K562 (cell line): ENCODE results near the gene MAP1LC3A. TPM values are rescaled to one million over a fixed set of nuclear protein-coding genes. Genes with fewer than 3 reads are reported as not detected.

ENCODE experiments used
- ATAC-seq: fragments of 200-7000 bp; cut with Tn5 transposase; 3 replicates; pipeline ENCODE4 v1.9.1; 2020; ENCODE audit warnings: moderate library complexity
- BruUV-seq: library from RNA; stranded (reverse); fragments of 400-500 nt; replicated peaks from 2 replicates; lab custom pipeline; 2021; lab: Mats Ljungman, UMichigan
- CTCF ChIA-PET: fragments of 300-600 bp; formaldehyde crosslinking; extraction: SDS; loops from one replicate; lab custom pipeline; 2021; ENCODE audit warnings: low intra/inter-chr PET ratio; lab: Yijun Ruan, JAX
- POLR2A ChIA-PET: fragments of 300-600, 350-650 bp; sonication (Branson Sonifier 250); formaldehyde crosslinking; extraction: SDS; loops from one replicate; lab custom pipeline; 2021; ENCODE audit warnings: antibody characterized with exemption, inconsistent platforms; lab: Yijun Ruan, JAX
- DNase-seq, 4 experiments: peaks; one replicate each; pipeline versions ENCODE4 v3.0.0 to v3.0.0-alpha.2; 2011 to 2018; ENCODE audit warnings: low spot score in 3 of 4, mixed read lengths in 3 of 4; ENCODE audit errors: extremely low read depth in 1 of 4
- FAIRE-seq: peaks from 2 replicates; lab custom pipeline; 2011; peaks lifted over from hg19 to GRCh38; lab: Jason Lieb, UNC
- H2AFZ ChIP-seq: 2 replicates; pipeline ENCODE4 v1.6.0; 2011; ENCODE audit warnings: low read depth, low read length, control low read depth, inconsistent platforms
- H3K27ac ChIP-seq: fragments of 200-600 bp; 3 replicates; pipeline ENCODE4 v1.8.0; 2011; ENCODE audit warnings: low read depth, mild to moderate bottlenecking, control low read depth, inconsistent platforms, low read length, moderate library complexity, mixed read lengths; ENCODE audit errors: extremely low read depth
- H3K27me3 ChIP-seq, 2 experiments: fragments of 300-600 bp in 1 of 2; 2 replicates in 1 of 2; 3 replicates in 1 of 2; pipeline versions ENCODE4 v1.6.0 to v1.8.0; 2011; ENCODE audit warnings: inconsistent platforms in 2 of 2, low read length in 2 of 2, mild to moderate bottlenecking in 1 of 2, mixed read lengths in 1 of 2, moderate library complexity in 1 of 2; ENCODE audit not compliant: control insufficient read depth in 2 of 2, insufficient read depth in 2 of 2
- H3K36me3 ChIP-seq: fragments of 300-600 bp; 3 replicates; pipeline ENCODE4 v1.8.0; 2011; ENCODE audit warnings: mild to moderate bottlenecking, low read length, inconsistent platforms; ENCODE audit not compliant: control insufficient read depth, insufficient read depth
- H3K4me1 ChIP-seq, 2 experiments: fragments of 200-600 bp in 1 of 2; replicated peaks in 1 of 2; 2 replicates in 1 of 2; 3 replicates in 1 of 2; pipeline versions ENCODE4 v1.5.1 to v1.8.0; 2011; ENCODE audit warnings: inconsistent platforms in 2 of 2, low read length in 2 of 2, mild to moderate bottlenecking in 1 of 2, mixed read lengths in 1 of 2, moderate library complexity in 1 of 2; ENCODE audit not compliant: control insufficient read depth in 2 of 2, insufficient read depth in 2 of 2
- H3K4me2 ChIP-seq: 2 replicates; pipeline ENCODE4 v1.6.1; 2011; ENCODE audit warnings: low read length, control low read depth, inconsistent platforms, mixed read lengths; ENCODE audit not compliant: insufficient read depth
- H3K4me3 ChIP-seq: fragments of 200-600 bp; sonication (generic), shearing (Covaris generic); 2 replicates; pipeline ENCODE4 v1.5.1; 2016; ENCODE audit warnings: control low read depth, inconsistent platforms
- H3K79me2 ChIP-seq: fragments of 200-600 bp; 3 replicates; pipeline ENCODE4 v1.8.0; 2011; ENCODE audit warnings: low read length, inconsistent platforms; ENCODE audit not compliant: control insufficient read depth, insufficient read depth
- H3K9ac ChIP-seq, 2 experiments: 2 replicates each; pipeline versions ENCODE4 v1.6.0 to v1.6.1; 2011; ENCODE audit warnings: low read depth in 2 of 2, low read length in 2 of 2, control low read depth in 1 of 2, inconsistent platforms in 1 of 2, mild to moderate bottlenecking in 1 of 2, mixed read lengths in 1 of 2; ENCODE audit not compliant: insufficient read depth in 1 of 2
- H3K9me1 ChIP-seq: one replicate; pipeline ENCODE4 v1.6.0; 2011; ENCODE audit warnings: inconsistent platforms, mild to moderate bottlenecking, low read length, moderate library complexity; ENCODE audit not compliant: control insufficient read depth, insufficient read depth
- H3K9me3 ChIP-seq: replicated peaks from 2 replicates; pipeline ENCODE4 v1.5.1; 2011; ENCODE audit warnings: low read depth, low read length, inconsistent platforms; ENCODE audit not compliant: control insufficient read depth, insufficient read depth
- H4K20me1 ChIP-seq: replicated peaks from 2 replicates; pipeline ENCODE4 v1.6.1; 2011; ENCODE audit warnings: low read length, inconsistent platforms, mixed read lengths; ENCODE audit not compliant: control insufficient read depth, insufficient read depth
- BDP1 ChIP-seq: IDR thresholded peaks from 3 replicates; pipeline ENCODE4 v1.6.1; 2011; ENCODE audit not compliant: insufficient read length, insufficient read depth
- CAMTA2 ChIP-seq: fragments of 250-450 bp; sonication (Bioruptor Pico); conservative IDR thresholded peaks from 2 replicates; pipeline ENCODE4 v1.5.1; 2022
- ETS2 ChIP-seq: IDR thresholded peaks from 2 replicates; pipeline ENCODE4 v1.6.1; 2016; ENCODE audit warnings: borderline replicate concordance, missing genetic modification characterization, mild to moderate bottlenecking, moderate library complexity, missing compliant biosample characterization; ENCODE audit not compliant: poor library complexity, severe bottlenecking
- HDAC3 ChIP-seq: fragments of 450-650 bp; IDR thresholded peaks from 2 replicates; pipeline ENCODE4 v1.6.1; 2018; ENCODE audit warnings: borderline replicate concordance, mild to moderate bottlenecking, moderate library complexity; ENCODE audit not compliant: partially characterized antibody
- LEF1 ChIP-seq: fragments of 450-650 bp; IDR thresholded peaks from 2 replicates; pipeline ENCODE4 v1.6.1; 2016; ENCODE audit warnings: mild to moderate bottlenecking
- NFIC ChIP-seq: fragments of 450-650 bp; IDR thresholded peaks from 2 replicates; pipeline ENCODE4 v1.6.1; 2017; ENCODE audit warnings: mild to moderate bottlenecking, inconsistent platforms
- SMARCA4 ChIP-seq: fragments of 450-650 bp; IDR thresholded peaks from 2 replicates; pipeline ENCODE4 v1.6.1; 2016
- ZNF274 ChIP-seq: IDR thresholded peaks from 2 replicates; pipeline ENCODE4 v1.6.1; 2011; ENCODE audit warnings: low read depth, mild to moderate bottlenecking, low read length, moderate library complexity, borderline replicate concordance
- WGBS: fragments of 100-300 bp; shearing (Covaris generic); methylation state at CpG from one replicate; pipeline ENCODE4 v1.1.6; 2016; ENCODE audit warnings: low coverage, mixed read lengths; ENCODE audit not compliant: insufficient coverage; ENCODE audit errors: missing lambda C conversion rate; 5-methylcytosine and 5-hydroxymethylcytosine counted together
- in situ Hi-C: fragments of 300-500 bp; cut with MboI; formaldehyde crosslinking; loops from 4 replicates; pipeline ENCODE4 v1.15.0; 2018; ENCODE audit warnings: inconsistent platforms, mixed read lengths
- intact Hi-C: fragments of 100-400 bp; cut with micrococcal nuclease; formaldehyde crosslinking; loops from 2 replicates; pipeline ENCODE4 v1.14.2; 2022
- polyA plus RNA-seq, 8 experiments: library from polyadenylated mRNA; depleted of rRNA in 4 of 8; stranded (reverse) in 5 of 8; unstranded in 3 of 8; fragments of >200 nt; fragmentation: Nextera tagmentation in 2 of 8; fragmentation: Illumina TruSeq in 1 of 8; extraction: Ambion mirVana in 2 of 8; extraction: Trizol in 1 of 8; gene quantifications; 2 replicates each; pipeline versions ENCODE4 v1.2.1 to v1.2.3, GENCODE V29; 2011 to 2014; ENCODE audit warnings: inconsistent platforms in 1 of 8, missing spikeins in 1 of 8
- total RNA-seq, 7 experiments: library from RNA; depleted of rRNA in 6 of 7; stranded (reverse); fragments of >200 nt in 6 of 7; fragmentation: Illumina TruSeq in 2 of 7; extraction: Trizol in 2 of 7; gene quantifications; 2 replicates each; pipeline versions ENCODE4 v1.2.1 to v1.2.3, GENCODE V29; 2011 to 2021; ENCODE audit warnings: low replicate concordance in 1 of 7

The MAP1LC3A gene
- total and polyA plus RNA-seq, 9 of the 15 experiments (the other 6 are each of a cell fraction or from before 2014, with no cell fraction given), result 0.27 to 0.38 TPM; not detected in 7

DNA sequence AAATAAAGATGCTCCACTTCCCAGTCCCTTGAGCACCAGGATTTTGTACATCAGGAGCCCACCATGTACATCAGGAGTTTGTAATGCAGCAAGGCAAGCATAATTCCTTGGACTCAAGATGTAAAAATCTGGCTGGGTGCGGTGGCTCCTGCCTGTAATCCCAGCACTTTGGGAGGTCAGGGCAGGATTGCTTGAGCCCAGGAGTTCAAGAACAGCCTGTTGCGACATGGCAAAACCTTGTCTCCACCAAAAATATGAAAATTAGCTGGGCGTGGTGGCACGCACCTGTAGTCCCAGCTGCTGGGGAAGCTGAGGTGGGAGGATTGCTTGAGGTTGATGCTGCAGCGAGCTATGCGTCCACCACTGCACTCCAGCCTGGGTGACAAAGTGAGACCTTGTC, 16.1 kb upstream of the MAP1LC3A start:
- 92% methylated on average over 6 of the region's 6 CpGs for WGBS
- CTCF ChIA-PET, result no interaction called here
- Histone ChIP-seq H3K4me3 (no peak overlapping the region), H3K36me3 (peaks cover 31% of the 10 kb centered on the region), H3K4me1 (peaks cover 0 to 3% of the 10 kb centered on the region in 2 experiments; a peak in 2 of 5 replicates), H3K9me1 (no peaks in the 10 kb centered on the region), H3K4me2 (no peak overlapping the region), H4K20me1 (no peaks in the 10 kb centered on the region), H2AFZ (no peak overlapping the region), H3K79me2 (no peaks in the 10 kb centered on the region), H3K27ac (no peak overlapping the region), H3K27me3 (no peaks in the 10 kb centered on the region), H3K9me3 (no peaks in the 10 kb centered on the region), H3K9ac (no peak overlapping the region)
- no TSS peak for BruUV-seq
- FAIRE-seq, result no peak
- POLR2A ChIA-PET, result interaction anchor here (0.7 to 1.2 kb wide), 3 partner anchors 12 to 18 kb away, joined by 3 to 6 read pairs (median 3); no protein-coding TSS in a partner anchor
- no peak for TF ChIP-seq ZNF274
- TF ChIP-seq SMARCA4, result no peak
- no peak for TF ChIP-seq ETS2
- in situ Hi-C loops, result no loop called here
- intact Hi-C loops, result no loop called here
- no peak for DNase-seq
- ATAC-seq, result no peak

DNA sequence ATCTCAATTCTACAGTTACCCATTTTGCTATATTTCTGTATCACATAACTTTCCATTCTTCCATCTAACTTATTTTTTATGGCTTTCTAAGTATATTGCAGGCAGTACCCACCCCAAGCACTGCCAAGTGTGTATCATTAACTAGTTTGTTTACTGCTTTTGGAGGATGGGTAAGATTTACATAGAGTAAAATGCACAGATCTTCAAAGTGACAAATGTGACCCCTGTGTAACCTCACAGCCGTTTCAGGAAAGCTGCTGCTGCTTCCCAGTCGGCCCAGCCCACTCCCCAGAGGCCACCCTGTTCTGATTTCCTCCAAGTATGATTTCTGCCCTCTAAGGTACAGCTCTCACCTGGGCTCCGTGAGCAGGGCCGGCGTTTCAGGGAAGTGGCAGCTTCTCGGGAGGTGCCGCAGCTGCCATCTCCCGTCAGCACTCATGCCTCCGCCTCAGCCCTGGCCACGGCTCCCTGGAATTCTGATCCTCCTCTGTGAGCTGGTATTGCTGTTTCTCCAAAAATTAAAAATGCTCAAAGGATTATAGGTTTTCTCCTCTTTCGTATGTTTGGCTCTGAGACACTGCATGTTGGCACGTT, 15.0 kb upstream of the MAP1LC3A start:
- CTCF ChIA-PET, result no interaction called here
- in situ Hi-C loops, result no loop called here
- Histone ChIP-seq H3K27me3 (no peaks in the 10 kb centered on the region; a peak in 1 of 5 replicates), H3K36me3 (peaks cover 28% of the 10 kb centered on the region), H3K4me2 (no peak overlapping the region), H2AFZ (no peak overlapping the region), H3K9me3 (no peaks in the 10 kb centered on the region), H3K9ac (no peak overlapping the region), H3K79me2 (no peaks in the 10 kb centered on the region), H4K20me1 (no peaks in the 10 kb centered on the region), H3K4me1 (peaks cover 0 to 7% of the 10 kb centered on the region in 2 experiments; a peak in 2 of 5 replicates), H3K4me3 (no peak overlapping the region), H3K9me1 (no peaks in the 10 kb centered on the region), H3K27ac (no peak overlapping the region)
- DNase-seq (no peak), ATAC-seq (no peak), FAIRE-seq (no peak)
- POLR2A ChIA-PET, result no interaction called here
- 75% methylated on average over 12 of the region's 12 CpGs for WGBS
- intact Hi-C loops, result no loop called here
- no TSS peak for BruUV-seq
- TF ChIP-seq LEF1 (no peak), BDP1 (no peak), NFIC (no peak), CAMTA2 (CRISPR knock-in tag) (no peak), HDAC3 (no peak)
